HEK293 (cell line): Measurements from ENCODE around the gene LAMA2.

ENCODE experiments used
- CTCF ChIA-PET: fragments of 350-600 bp; formaldehyde crosslinking; extraction: SDS; loops from one replicate; lab custom pipeline; 2021; ENCODE audit warnings: antibody characterized with exemption; lab: Yijun Ruan, JAX
- POLR2A ChIA-PET: fragments of 300-600 bp; formaldehyde crosslinking; extraction: SDS; loops from one replicate; lab custom pipeline; 2020; ENCODE audit warnings: antibody characterized with exemption, inconsistent platforms; lab: Yijun Ruan, JAX
- H3K27ac ChIP-seq: fragments of 200-500 bp; sonication (Bioruptor generic); 2 replicates; pipeline ENCODE4 v1.5.1; 2014; ENCODE audit warnings: low read depth, low read length, control low read depth, inconsistent platforms; ENCODE audit errors: extremely low read depth
- H3K36me3 ChIP-seq, 2 experiments: fragments of 200-500 bp in 1 of 2; sonication (Bioruptor generic) in 1 of 2; 1 replicate in 1 of 2; 2 replicates in 1 of 2; pipeline ENCODE4 v1.5.1; 2014 to 2017; ENCODE audit warnings: inconsistent platforms in 2 of 2, low read length in 2 of 2; ENCODE audit not compliant: control insufficient read depth in 2 of 2, insufficient read depth in 1 of 2
- H3K4me1 ChIP-seq: fragments of 200-500 bp; sonication (Bioruptor generic); 2 replicates; pipeline ENCODE4 v1.5.1; 2014; ENCODE audit warnings: mild to moderate bottlenecking, low read length, inconsistent platforms; ENCODE audit not compliant: control insufficient read depth, insufficient read depth
- H3K4me3 ChIP-seq: 2 replicates; pipeline ENCODE4 v1.5.1; 2011; ENCODE audit warnings: low read depth, mild to moderate bottlenecking, control low read depth, low read length, moderate library complexity
- H3K9me3 ChIP-seq: fragments of 200-500 bp; sonication (Bioruptor generic); 2 replicates; pipeline ENCODE4 v1.5.1; 2014; ENCODE audit warnings: low read depth, low read length, inconsistent platforms; ENCODE audit not compliant: control insufficient read depth, insufficient read depth
- AEBP2 ChIP-seq: fragments of 450-650 bp; formaldehyde crosslinking; IDR thresholded peaks from 2 replicates; pipeline ENCODE4 v1.5.1; 2016; ENCODE audit warnings: missing biosample characterization, missing genetic modification characterization, borderline replicate concordance
- BCL11A ChIP-seq: fragments of 450-650 bp; formaldehyde crosslinking; IDR thresholded peaks from 2 replicates; pipeline ENCODE4 v1.5.1; 2016; ENCODE audit warnings: low read depth, missing biosample characterization, missing genetic modification characterization
- HOXC10 ChIP-seq: sonication (generic); formaldehyde crosslinking; IDR thresholded peaks from 2 replicates; pipeline ENCODE4 v1.8.1; 2023; ENCODE audit warnings: mild to moderate bottlenecking, missing genetic modification reagents
- KLF1 ChIP-seq: fragments of 450-650 bp; formaldehyde crosslinking; IDR thresholded peaks from 2 replicates; pipeline ENCODE4 v1.5.1; 2016; ENCODE audit warnings: missing biosample characterization, missing genetic modification characterization
- MZF1 ChIP-seq: fragments of 450-650 bp; formaldehyde crosslinking; IDR thresholded peaks from 2 replicates; pipeline ENCODE4 v1.5.1; 2017; ENCODE audit warnings: missing biosample characterization, missing genetic modification characterization, borderline replicate concordance
- PATZ1 ChIP-seq: fragments of 450-650 bp; formaldehyde crosslinking; IDR thresholded peaks from 2 replicates; pipeline ENCODE4 v1.5.1; 2016; ENCODE audit warnings: missing biosample characterization, missing genetic modification characterization
- RBAK ChIP-seq: fragments of 450-650 bp; formaldehyde crosslinking; IDR thresholded peaks from 2 replicates; pipeline ENCODE4 v1.5.1; 2016; ENCODE audit warnings: missing biosample characterization, missing genetic modification characterization
- ZBTB26 ChIP-seq: fragments of 450-650 bp; formaldehyde crosslinking; optimal IDR thresholded peaks from 2 replicates; pipeline ENCODE3; 2016; ENCODE audit warnings: missing biosample characterization, mild to moderate bottlenecking, missing genetic modification characterization
- ZEB2 ChIP-seq: fragments of 450-650 bp; formaldehyde crosslinking; IDR thresholded peaks from 2 replicates; pipeline ENCODE4 v1.5.1; 2016; ENCODE audit warnings: missing biosample characterization, missing genetic modification characterization
- ZFP69B ChIP-seq: fragments of 450-650 bp; formaldehyde crosslinking; IDR thresholded peaks from 2 replicates; pipeline ENCODE4 v1.5.1; 2016; ENCODE audit warnings: missing biosample characterization, missing genetic modification characterization
- ZNF114 ChIP-seq: fragments of 450-650 bp; formaldehyde crosslinking; IDR thresholded peaks from 2 replicates; pipeline ENCODE4 v1.5.0; 2017; ENCODE audit warnings: missing biosample characterization, missing genetic modification characterization
- ZNF140 ChIP-seq: fragments of 450-650 bp; formaldehyde crosslinking; IDR thresholded peaks from 2 replicates; pipeline ENCODE4 v1.5.1; 2016; ENCODE audit warnings: missing biosample characterization, missing genetic modification characterization
- ZNF211 ChIP-seq: fragments of 450-650 bp; formaldehyde crosslinking; IDR thresholded peaks from 2 replicates; pipeline ENCODE4 v1.5.1; 2016; ENCODE audit warnings: low read depth, missing biosample characterization, missing genetic modification characterization
- ZNF362 ChIP-seq: fragments of 450-650 bp; formaldehyde crosslinking; IDR thresholded peaks from 2 replicates; pipeline ENCODE4 v1.5.1; 2016; ENCODE audit warnings: missing biosample characterization, missing genetic modification characterization
- ZNF366 ChIP-seq: fragments of 450-650 bp; formaldehyde crosslinking; conservative IDR thresholded peaks from 2 replicates; pipeline ENCODE4 v1.5.1; 2016; ENCODE audit warnings: missing biosample characterization, missing genetic modification characterization
- ZNF510 ChIP-seq: fragments of 450-650 bp; formaldehyde crosslinking; IDR thresholded peaks from 2 replicates; pipeline ENCODE4 v1.5.1; 2018; ENCODE audit warnings: mild to moderate bottlenecking, missing genetic modification characterization, missing biosample characterization; ENCODE audit not compliant: insufficient replicate concordance
- ZNF561 ChIP-seq: fragments of 450-650 bp; IDR thresholded peaks from 2 replicates; pipeline ENCODE4 v1.5.1; 2018; ENCODE audit warnings: missing biosample characterization, missing genetic modification characterization, borderline replicate concordance
- ZNF585B ChIP-seq: fragments of 450-650 bp; formaldehyde crosslinking; IDR thresholded peaks from 2 replicates; pipeline ENCODE4 v1.5.1; 2016; ENCODE audit warnings: missing biosample characterization, missing genetic modification characterization
- ZNF639 ChIP-seq: fragments of 450-650 bp; formaldehyde crosslinking; IDR thresholded peaks from 2 replicates; pipeline ENCODE4 v1.5.1; 2016; ENCODE audit warnings: missing biosample characterization, missing genetic modification characterization
- ZNF692 ChIP-seq: fragments of 450-650 bp; formaldehyde crosslinking; IDR thresholded peaks from 2 replicates; pipeline ENCODE4 v1.5.1; 2016; ENCODE audit warnings: missing biosample characterization, missing genetic modification characterization
- ZNF747 ChIP-seq: fragments of 450-650 bp; formaldehyde crosslinking; IDR thresholded peaks from 2 replicates; pipeline ENCODE4 v1.5.1; 2016; ENCODE audit warnings: missing biosample characterization, missing genetic modification characterization
- ZSCAN16 ChIP-seq: fragments of 450-650 bp; formaldehyde crosslinking; IDR thresholded peaks from 2 replicates; pipeline ENCODE4 v1.5.1; 2016; ENCODE audit warnings: missing biosample characterization, missing genetic modification characterization

The LAMA2 gene

GRCh38 chr6:128990360-128990759 is 107.4 kb downstream of the LAMA2 start:
- H3K36me3 ChIP-seq: no peaks in the 10 kb centered on the region
- no peaks in the 10 kb centered on the region for H3K9me3 ChIP-seq
- ChIA-PET CTCF (no interaction called here), POLR2A (no interaction called here)
- no peak overlapping the region for H3K27ac ChIP-seq
- H3K4me1 ChIP-seq: no peaks in the 10 kb centered on the region
- H3K4me3 ChIP-seq: no peak overlapping the region
- TF ChIP-seq ZNF747 (tag by site-specific recombination) (no peak), AEBP2 (tag by site-specific recombination) (no peak), ZNF366 (no peak), ZNF692 (no peak), ZNF140 (tag by site-specific recombination) (no peak), BCL11A (tag by site-specific recombination) (no peak), RBAK (tag by site-specific recombination) (no peak), ZNF510 (tag by site-specific recombination) (no peak), ZNF362 (tag by site-specific recombination) (no peak), ZBTB26 (tag by site-specific recombination) (no peak), ZNF114 (no peak), PATZ1 (tag by site-specific recombination) (no peak)

GRCh38 chr6:128990915-128991314 is 108.0 kb downstream of the LAMA2 start:
- POLR2A ChIA-PET: no interaction called here

GRCh38 chr6:128993166-128993565 is 110.2 kb downstream of the LAMA2 start:
- no peaks in the 10 kb centered on the region for H3K4me1 ChIP-seq
- no peaks in the 10 kb centered on the region for H3K36me3 ChIP-seq
- CTCF ChIA-PET: no interaction called here
- POLR2A ChIA-PET: no interaction called here
- no peak overlapping the region for H3K27ac ChIP-seq
- no peaks in the 10 kb centered on the region for H3K9me3 ChIP-seq
- H3K4me3 ChIP-seq: no peak overlapping the region
- TF ChIP-seq ZNF692 (no peak), ZSCAN16 (tag by site-specific recombination) (no peak), KLF1 (tag by site-specific recombination) (no peak), HOXC10 (CRISPR knock-in tag) (no peak), ZNF140 (tag by site-specific recombination) (no peak), MZF1 (no peak), ZNF639 (tag by site-specific recombination) (no peak), ZEB2 (no peak), ZNF211 (tag by site-specific recombination) (no peak), ZNF747 (tag by site-specific recombination) (no peak), ZFP69B (no peak), ZNF585B (no peak)

More at GRCh38 chr6:128990915-128991314, 108.0 kb downstream of the LAMA2 start:
- TF ChIP-seq ZNF561: no peak
- TF ChIP-seq, all 188 proteins: peak for 0
- Histone ChIP-seq H3K9me3 (no peaks in the 10 kb centered on the region), H3K4me3 (no peak overlapping the region), H3K27ac (no peak overlapping the region), H3K36me3 (no peaks in the 10 kb centered on the region), H3K4me1 (no peaks in the 10 kb centered on the region)
- CTCF ChIA-PET: interaction anchor here (0.7 kb wide), 1 partner anchor 301 kb away, joined by 3 read pairs; no protein-coding TSS in a partner anchor
